Mucosa of descending colon (tissue), 3 donors: ENCODE measurements around the gene CEP104. TPM values are rescaled to one million over a fixed set of nuclear protein-coding genes. Genes with fewer than 3 reads are reported as not detected.

ENCODE experiments used
- ATAC-seq: fragments of 200-7000 bp; cut with Tn5 transposase; one replicate; pipeline ENCODE4 v1.9.1; 2020; ENCODE audit warnings: mild to moderate bottlenecking, moderate library complexity
- DNase-seq, 3 donors: peaks; one replicate each; pipeline ENCODE4 v3.0.0-alpha.2; 2020
- H3K36me3 ChIP-seq: fragments of 200-600 bp; one replicate; pipeline ENCODE4 v1.8.0; 2021; ENCODE audit warnings: low read depth, mild to moderate bottlenecking
- H3K4me1 ChIP-seq: fragments of 200-600 bp; one replicate; pipeline ENCODE4 v1.8.0; 2021; ENCODE audit warnings: low read depth, mild to moderate bottlenecking
- H3K4me3 ChIP-seq: fragments of 200-600 bp; one replicate; pipeline ENCODE4 v1.8.0; 2021; ENCODE audit warnings: mild to moderate bottlenecking
- H3K9me3 ChIP-seq: fragments of 200-600 bp; one replicate; pipeline ENCODE4 v1.8.0; 2021; ENCODE audit warnings: mild to moderate bottlenecking
- intact Hi-C, 2 donors: fragments of 100-400 bp; cut with DNase I in 1 of 2; cut with micrococcal nuclease in 1 of 2; formaldehyde crosslinking; loops; one replicate each; pipeline versions ENCODE4 v1.11.0 to v1.11.1; 2022; cut with DNase I, micrococcal nuclease
- total RNA-seq, 3 donors: library from RNA; stranded (reverse); fragmentation: NEBNext Ultra II Directional in 2 of 3; extraction: Animal tissue kit (Norgen Biotek cat#: 25700) in 2 of 3; gene quantifications; one replicate each; pipeline versions ENCODE4 v1.2.1 to v1.2.4, GENCODE V29; 2021 to 2023
- TF ChIP-seq, protein P1 (sequence below): fragments of 200-600 bp; IDR thresholded peaks from one replicate; pipeline ENCODE4 v1.8.0; 2022; ENCODE audit warnings: antibody characterized with exemption, mild to moderate bottlenecking
- donor health status: DM: no; HTN: no; CAD: no; lungs with moderate emphysema.
- donor health status: DM: no; HTN: no; CAD: no.
- donor health status: DM: no; HTN: yes; CAD: no.

Gene CEP104
- total RNA-seq, 3 donors from 2014 or later, result 33.4 to 62.0 (median 36.1) TPM

DNA sequence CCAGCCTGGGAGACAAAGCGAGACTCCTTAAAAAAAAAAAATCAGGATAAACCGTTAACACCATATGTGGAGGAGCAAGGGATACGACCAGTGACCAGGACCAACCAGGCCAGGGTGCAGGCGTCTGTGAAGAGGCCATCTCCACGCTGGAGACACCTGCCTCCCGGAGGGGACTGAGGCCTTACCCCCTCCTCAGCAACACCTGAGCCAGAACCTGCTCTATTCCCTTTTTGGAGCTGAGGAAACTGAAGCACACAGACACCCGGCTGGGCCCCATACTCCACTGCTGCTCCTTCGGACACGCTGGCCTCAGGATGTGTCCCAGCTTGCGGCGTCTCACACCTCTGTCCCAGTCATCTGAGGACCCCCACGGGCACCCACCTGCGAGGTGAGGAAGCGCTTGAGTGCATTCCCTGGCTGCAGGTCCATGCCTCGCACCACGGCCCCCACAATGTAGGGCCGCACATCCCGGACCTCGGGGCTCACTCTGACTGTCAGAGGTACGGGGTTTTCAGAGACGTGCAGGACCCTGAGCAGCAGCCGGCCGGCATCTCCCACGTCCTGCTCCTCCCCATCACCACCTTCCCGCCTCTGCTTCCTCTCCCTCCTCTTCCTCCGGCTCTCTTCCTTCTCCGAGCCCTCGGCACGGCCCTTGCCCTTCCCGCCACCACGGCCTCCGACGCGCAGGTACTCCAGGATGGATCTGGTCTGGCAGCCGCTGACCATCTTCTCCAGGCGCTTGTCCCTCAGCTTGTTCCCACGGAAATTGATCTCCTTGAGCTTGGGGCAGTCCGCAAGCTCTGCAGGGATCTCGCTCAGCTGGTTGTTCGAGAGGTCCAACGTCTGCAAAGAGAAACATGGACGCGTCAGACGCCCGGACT, 70.3 kb downstream of the CEP104 start:
- Histone ChIP-seq H3K9me3 (no peaks in the 10 kb centered on the region), H3K36me3 (peaks cover 17% of the 10 kb centered on the region), H3K4me1 (no peaks in the 10 kb centered on the region), H3K4me3 (no peak overlapping the region)
- intact Hi-C loops, result no loop called here
- TF ChIP-seq, protein P1, sequence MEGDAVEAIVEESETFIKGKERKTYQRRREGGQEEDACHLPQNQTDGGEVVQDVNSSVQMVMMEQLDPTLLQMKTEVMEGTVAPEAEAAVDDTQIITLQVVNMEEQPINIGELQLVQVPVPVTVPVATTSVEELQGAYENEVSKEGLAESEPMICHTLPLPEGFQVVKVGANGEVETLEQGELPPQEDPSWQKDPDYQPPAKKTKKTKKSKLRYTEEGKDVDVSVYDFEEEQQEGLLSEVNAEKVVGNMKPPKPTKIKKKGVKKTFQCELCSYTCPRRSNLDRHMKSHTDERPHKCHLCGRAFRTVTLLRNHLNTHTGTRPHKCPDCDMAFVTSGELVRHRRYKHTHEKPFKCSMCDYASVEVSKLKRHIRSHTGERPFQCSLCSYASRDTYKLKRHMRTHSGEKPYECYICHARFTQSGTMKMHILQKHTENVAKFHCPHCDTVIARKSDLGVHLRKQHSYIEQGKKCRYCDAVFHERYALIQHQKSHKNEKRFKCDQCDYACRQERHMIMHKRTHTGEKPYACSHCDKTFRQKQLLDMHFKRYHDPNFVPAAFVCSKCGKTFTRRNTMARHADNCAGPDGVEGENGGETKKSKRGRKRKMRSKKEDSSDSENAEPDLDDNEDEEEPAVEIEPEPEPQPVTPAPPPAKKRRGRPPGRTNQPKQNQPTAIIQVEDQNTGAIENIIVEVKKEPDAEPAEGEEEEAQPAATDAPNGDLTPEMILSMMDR, result no peak
- ATAC-seq, result no peak
- peak in 1 of 3 donors; percentile 43 for DNase-seq

DNA sequence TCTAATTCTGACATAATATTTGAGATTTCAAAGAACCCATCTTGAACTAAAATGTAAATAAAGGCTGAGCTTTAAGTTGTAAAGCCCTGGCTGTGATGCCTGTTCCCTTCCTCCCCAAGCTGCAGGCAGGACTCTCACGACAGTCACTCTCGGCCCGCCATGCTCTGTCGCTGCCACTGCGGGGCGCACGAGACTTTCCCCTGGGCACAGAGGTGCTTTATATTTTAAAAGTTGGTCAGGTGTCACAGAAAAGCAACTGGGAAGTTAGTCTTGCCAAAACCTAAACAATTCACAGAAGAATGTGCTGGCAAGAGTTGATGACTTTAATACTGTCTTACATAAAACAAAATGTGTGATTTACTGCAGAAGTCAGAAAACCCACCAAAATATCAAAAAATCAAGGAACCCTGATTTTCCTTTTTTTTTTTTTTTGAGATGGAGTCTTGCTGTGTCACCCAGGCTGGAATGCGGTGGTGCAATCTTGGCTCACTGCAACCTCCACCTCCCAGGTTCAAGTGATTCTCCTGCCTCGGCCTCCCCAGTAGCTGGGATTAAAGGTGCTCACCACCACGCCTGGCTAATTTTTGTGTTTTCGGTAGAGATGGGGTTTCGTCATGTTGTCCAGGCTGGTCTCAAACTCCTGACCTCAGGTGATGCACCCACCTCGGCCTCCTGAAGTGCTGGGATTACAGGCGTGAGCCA, 71.4 kb downstream of the CEP104 start:
- TF ChIP-seq, protein P1, result no peak
- Histone ChIP-seq H3K4me3 (no peak overlapping the region), H3K9me3 (no peaks in the 10 kb centered on the region), H3K36me3 (peaks cover 17% of the 10 kb centered on the region), H3K4me1 (no peaks in the 10 kb centered on the region)
- DNase-seq, result peak; percentile 38 to 53 (median 50)
- intact Hi-C loops, result no loop called here
- ATAC-seq, result peak; percentile 72

DNA sequence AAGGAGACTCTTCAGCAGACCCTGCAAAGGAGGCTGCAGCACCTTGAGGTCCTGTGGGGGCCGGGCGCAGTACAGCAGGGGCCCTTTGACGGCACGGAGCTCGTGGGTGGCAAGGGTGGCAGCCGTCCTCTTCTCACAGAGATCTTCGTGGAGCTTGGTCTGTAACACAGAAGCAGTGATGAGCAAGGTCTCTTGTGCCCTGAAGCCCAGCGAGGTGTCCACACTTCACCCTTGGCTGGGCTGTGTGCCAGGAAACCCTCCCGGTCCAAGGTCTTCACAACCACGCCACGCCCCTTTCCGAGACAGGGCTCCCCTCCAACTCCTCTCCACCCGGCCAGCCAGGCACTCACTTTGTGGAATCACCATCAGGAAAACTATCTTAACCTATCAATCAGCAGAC, 72.0 kb downstream of the CEP104 start:
- intact Hi-C loops, result no loop called here
- no peak for ATAC-seq
- DNase-seq, result peak; percentile 54 to 67 (median 60)

DNA sequence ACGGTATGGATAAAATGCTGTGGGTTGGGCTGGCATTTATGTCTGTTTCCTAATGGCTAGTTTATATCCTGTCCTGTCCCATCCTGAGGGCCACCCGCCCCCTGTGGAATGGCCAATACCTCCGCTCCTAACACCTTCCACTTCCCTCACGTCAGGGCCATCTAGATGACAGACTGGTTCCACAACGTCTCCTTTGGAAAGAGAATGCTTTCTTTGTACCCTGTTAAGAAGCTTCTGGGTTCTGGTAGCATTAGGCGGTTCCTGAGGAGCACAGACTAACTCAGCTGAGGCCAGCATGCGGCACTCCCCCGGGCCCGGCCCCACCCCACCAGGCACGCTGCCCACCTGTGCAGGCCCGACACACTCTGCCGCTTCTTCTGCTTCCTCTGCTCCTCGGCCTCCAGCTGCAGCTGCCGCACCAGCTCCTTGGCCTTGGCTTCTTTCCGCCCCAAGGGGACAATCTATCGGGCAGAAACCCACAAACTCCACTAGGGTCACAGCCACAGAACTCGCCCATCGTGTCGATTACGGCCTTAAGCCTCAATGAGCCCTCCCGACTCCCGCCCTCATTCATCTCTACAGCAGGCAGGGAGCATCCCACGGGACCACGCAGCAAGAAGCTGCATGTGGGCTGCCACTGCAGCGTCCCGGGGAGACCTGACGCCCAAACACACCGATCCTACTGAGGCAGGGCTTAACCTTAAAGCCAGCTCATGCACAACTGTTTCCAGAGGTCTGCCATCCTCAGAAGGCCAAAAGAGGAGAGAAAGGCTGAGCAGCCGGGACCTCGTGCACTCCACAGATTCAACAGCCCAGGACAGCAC, 73.1 kb downstream of the CEP104 start:
- H3K36me3 ChIP-seq, result peaks cover 17% of the 10 kb centered on the region

More for the DNA sequence above, 72.0 kb downstream of the CEP104 start:
- no peak overlapping the region for H3K4me3 ChIP-seq
- TF ChIP-seq, protein P1, result no peak
- peaks cover 17% of the 10 kb centered on the region for H3K36me3 ChIP-seq
- H3K4me1 ChIP-seq, result no peaks in the 10 kb centered on the region
- H3K9me3 ChIP-seq, result no peaks in the 10 kb centered on the region

DNA sequence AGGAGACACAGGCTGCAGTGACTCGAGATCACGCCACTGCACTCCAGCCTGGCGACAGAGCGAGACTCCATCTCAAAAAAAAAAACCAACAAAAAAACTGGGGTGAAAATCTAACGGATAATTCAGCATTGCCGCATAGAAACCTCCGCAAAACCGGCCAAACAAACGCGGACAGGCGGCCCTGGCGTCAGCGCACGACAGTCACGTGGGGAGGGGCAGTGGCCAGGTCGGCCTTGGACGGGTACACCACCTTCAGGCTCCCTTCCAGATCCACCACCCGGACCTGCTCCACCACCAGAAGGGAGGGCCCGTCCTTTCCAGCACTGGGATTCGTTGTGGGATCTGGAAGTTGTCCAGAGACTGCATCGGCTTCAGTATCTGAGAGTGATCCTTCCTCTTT, 76.1 kb downstream of the CEP104 start:
- H3K36me3 ChIP-seq, result peaks cover 17% of the 10 kb centered on the region
- DNase-seq (peak in 1 of 3 donors; percentile 38), ATAC-seq (no peak)
- H3K4me3 ChIP-seq, result no peak overlapping the region
- H3K4me1 ChIP-seq, result peaks cover 5% of the 10 kb centered on the region
- TF ChIP-seq, protein P1, result no peak
- intact Hi-C loops, result no loop called here
- H3K9me3 ChIP-seq, result no peaks in the 10 kb centered on the region

More for the DNA sequence above, 73.1 kb downstream of the CEP104 start:
- Histone ChIP-seq H3K4me1 (no peaks in the 10 kb centered on the region), H3K4me3 (no peak overlapping the region), H3K9me3 (no peaks in the 10 kb centered on the region)
- ATAC-seq, result no peak
- intact Hi-C loops, result no loop called here
- TF ChIP-seq, protein P1, result no peak
- peak in 1 of 3 donors; percentile 32 for DNase-seq
